ENCODE results near the gene TNRC6B.

TNRC6B gene

GRCh38 chr22:40238425-40239344, 61.0 kb downstream of the TNRC6B start:
- in situ Hi-C loops (cut with HindIII; ENCODE audit: low sequenced_read_pairs) = loop anchor here (5.0 kb wide), 1 partner anchor 69 kb away; no protein-coding TSS in a partner anchor

DNA sequence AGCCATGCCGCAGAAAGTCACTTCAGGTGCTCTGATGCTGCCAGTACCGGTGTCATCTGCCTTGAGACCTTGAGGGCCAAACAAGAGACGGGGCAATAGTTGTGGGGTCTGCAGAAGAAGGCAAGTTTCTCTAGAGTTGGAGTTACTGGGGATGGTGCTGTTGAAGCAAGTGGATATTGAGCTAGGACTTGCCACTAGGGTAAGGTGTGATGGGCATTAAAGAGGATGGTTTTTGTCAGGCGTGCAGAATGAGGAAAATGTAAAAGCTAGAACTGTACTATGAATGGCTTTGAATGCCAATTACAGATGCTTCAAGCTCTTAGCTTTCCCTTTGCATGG, 61.6 kb downstream of the TNRC6B start:
- in situ Hi-C loops (cut with HindIII; ENCODE audit: low sequenced_read_pairs) = loop anchor here (5.0 kb wide), 1 partner anchor 68 kb away; no protein-coding TSS in a partner anchor

- in situ Hi-C loops (cut with HindIII; ENCODE audit: low sequenced_read_pairs) = loop anchor here (5.0 to 10.0 kb wide), 2 partner anchors 55 to 87 kb away; no protein-coding TSS in a partner anchor
Observed at GRCh38 chr22:40240160-40240559, 62.4 kb downstream of the TNRC6B start.

- in situ Hi-C loops (cut with HindIII; ENCODE audit: low sequenced_read_pairs) = loop anchor here (5.0 to 10.0 kb wide), 2 partner anchors 56 to 87 kb away; no protein-coding TSS in a partner anchor
Observed at GRCh38 chr22:40240686-40241085, 63.0 kb downstream of the TNRC6B start.

- in situ Hi-C loops (cut with HindIII; ENCODE audit: low sequenced_read_pairs) = loop anchor here (5.0 to 10.0 kb wide), 2 partner anchors 56 to 86 kb away; no protein-coding TSS in a partner anchor
Observed at GRCh38 chr22:40241200-40241763, 63.6 kb downstream of the TNRC6B start.

GRCh38 chr22:40243891-40244290, 66.2 kb downstream of the TNRC6B start:
- in situ Hi-C loops (cut with HindIII; ENCODE audit: low sequenced_read_pairs) = loop anchor here (5.0 to 10.0 kb wide), 2 partner anchors 59 to 83 kb away; no protein-coding TSS in a partner anchor

GRCh38 chr22:40244586-40244985, 66.9 kb downstream of the TNRC6B start:
- in situ Hi-C loops (cut with HindIII; ENCODE audit: low sequenced_read_pairs) = loop anchor here (5.0 to 10.0 kb wide), 2 partner anchors 60 to 83 kb away; no protein-coding TSS in a partner anchor

GRCh38 chr22:40247976-40248375, 70.3 kb downstream of the TNRC6B start:
- in situ Hi-C loops (cut with HindIII; ENCODE audit: low sequenced_read_pairs) = loop anchor here (10.0 kb wide), 1 partner anchor 63 kb away; no protein-coding TSS in a partner anchor

DNA sequence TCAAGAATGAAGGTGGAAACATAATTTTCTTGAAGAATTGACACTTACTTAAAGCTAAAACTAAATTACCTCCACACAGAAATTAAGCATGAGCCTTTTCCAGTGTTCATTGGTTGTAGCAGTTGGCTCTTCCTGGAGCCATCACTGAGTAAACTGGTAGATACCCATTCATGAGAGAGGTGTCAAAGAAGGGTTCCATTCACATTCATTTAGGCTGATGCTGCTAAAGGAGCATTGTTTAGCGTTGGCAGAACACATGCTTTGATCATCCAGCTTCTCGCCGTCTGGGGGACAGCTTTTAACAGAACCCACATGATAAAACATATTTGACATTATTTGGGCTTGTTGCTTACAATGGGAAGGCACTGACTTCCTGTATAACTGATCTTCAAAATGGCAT, 71.6 kb downstream of the TNRC6B start:
- in situ Hi-C loops (cut with HindIII; ENCODE audit: low sequenced_read_pairs) = loop anchor here (10.0 kb wide), 1 partner anchor 64 kb away; no protein-coding TSS in a partner anchor

DNA sequence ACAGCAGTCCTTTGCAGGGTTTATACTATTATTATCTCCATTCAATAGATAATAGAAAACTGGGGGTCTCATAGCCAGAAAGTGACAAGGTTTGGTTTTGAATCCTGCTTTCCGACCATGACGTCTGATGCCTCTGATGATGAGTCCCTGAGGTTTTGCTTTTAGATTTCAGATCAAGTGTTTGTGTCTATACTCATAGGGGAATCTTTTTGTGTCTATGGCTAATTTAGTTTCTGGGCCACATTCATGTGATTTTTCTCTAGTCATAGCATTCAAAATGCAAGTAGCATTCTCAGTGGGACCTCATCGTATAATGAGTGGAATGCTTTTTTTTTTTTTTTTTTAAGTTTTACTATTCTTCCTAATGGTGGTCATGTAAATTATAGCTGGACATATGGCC, 72.9 kb downstream of the TNRC6B start:
- in situ Hi-C loops (cut with HindIII; ENCODE audit: low sequenced_read_pairs) = no loop called here

- in situ Hi-C loops (cut with HindIII; ENCODE audit: low sequenced_read_pairs) = no loop called here
Observed at GRCh38 chr22:40251106-40251505, 73.4 kb downstream of the TNRC6B start.

DNA sequence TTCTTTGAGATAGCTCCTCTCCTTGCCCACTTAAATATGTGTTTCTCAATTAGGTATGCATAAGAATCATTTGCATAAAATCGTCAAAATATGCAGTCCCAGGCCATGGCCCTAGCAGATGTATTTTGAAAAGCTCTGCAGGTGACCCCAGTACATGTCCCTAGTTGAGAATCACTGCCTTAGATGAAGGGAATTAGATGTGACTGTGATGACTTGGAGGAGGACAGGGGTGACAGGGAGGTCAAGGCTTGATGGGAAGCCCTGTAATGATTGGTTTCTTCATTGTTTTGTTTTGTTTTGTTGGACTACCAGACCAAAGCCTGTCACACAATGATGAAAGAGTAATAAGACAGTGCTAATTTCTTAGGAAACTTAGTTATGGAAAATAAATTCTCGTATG, 74.4 kb downstream of the TNRC6B start:
- in situ Hi-C loops (cut with HindIII; ENCODE audit: low sequenced_read_pairs) = no loop called here

DNA sequence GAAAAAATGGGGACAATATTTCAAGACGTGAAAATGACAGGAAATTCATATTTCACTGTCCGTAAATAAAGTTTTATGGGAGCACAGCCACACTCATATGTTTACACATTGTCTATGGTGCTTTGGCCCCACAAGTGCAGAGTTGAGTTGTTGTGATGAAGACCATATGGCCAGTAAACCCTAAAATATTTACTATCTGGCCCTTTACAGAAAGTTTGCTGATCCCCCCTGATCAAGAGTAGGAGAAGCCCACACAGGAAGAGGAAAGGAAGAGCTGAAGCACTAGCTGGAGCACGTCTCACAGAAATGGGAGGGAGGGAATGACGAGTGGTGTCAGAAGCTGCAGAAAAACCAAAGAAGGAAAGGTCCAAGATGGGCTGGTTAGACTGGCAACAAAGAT, 78.8 kb downstream of the TNRC6B start:
- in situ Hi-C loops (cut with HindIII; ENCODE audit: low sequenced_read_pairs) = no loop called here

DNA sequence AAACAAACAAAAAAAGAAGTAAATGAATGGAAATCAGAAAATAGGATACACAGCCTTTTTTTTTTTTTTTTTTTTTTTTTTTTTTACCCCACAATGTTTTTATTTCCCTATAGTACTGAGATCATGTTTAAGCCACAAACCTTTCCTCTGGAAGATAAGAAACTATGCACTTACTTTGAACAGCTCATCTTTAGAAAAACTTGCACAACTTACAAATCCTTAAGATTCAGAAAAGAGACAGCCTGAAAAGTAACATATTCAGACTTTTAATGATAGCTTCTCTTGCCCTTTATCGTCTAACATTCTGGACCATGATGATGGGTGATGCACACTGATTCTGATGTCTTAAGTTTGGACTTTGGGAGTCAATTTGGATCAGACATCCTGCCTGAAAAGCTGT, 80.3 kb downstream of the TNRC6B start:
- in situ Hi-C loops (cut with HindIII; ENCODE audit: low sequenced_read_pairs) = no loop called here

GRCh38 chr22:40258501-40258915, 80.8 kb downstream of the TNRC6B start:
- in situ Hi-C loops (cut with HindIII; ENCODE audit: low sequenced_read_pairs) = no loop called here

- in situ Hi-C loops (cut with HindIII; ENCODE audit: low sequenced_read_pairs) = no loop called here
Observed at GRCh38 chr22:40261783-40262182, 84.1 kb downstream of the TNRC6B start.

DNA sequence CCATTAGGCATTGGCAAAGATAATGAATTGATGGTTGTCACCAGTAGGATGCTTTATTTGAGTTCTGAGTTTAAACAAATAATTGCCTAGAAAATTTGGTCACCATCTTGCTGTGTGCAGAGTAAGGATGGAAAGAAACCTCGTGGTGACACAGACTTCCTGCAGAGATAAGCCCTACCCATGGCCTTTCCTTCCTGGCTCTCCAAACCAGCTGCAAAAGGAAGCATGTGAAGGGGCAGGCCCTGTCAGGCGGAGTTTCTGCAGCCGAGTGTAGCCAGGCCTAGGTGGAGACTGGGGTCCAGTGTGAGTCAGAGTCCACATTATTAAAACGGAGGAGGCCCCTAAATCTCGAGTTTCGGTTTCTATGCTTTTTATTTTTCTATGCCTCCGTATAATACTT, 85.5 kb downstream of the TNRC6B start:
- in situ Hi-C loops (cut with HindIII; ENCODE audit: low sequenced_read_pairs) = no loop called here

DNA sequence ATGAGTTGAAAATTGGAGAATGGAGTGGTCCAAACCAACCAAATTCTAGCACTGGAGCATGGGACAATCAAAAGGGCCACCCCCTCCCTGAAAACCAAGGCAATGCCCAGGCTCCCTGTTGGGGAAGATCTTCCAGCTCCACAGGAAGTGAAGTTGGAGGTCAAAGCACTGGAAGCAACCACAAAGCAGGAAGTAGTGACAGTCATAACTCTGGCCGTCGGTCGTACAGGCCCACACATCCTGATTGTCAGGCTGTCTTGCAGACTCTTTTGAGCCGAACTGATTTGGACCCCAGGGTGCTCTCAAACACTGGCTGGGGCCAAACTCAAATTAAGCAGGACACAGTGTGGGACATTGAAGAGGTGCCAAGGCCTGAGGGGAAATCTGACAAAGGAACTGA, 88.1 kb downstream of the TNRC6B start:
- in situ Hi-C loops (cut with HindIII; ENCODE audit: low sequenced_read_pairs) = no loop called here

GRCh38 chr22:40270031-40270430, 92.3 kb downstream of the TNRC6B start:
- in situ Hi-C loops (cut with HindIII; ENCODE audit: low sequenced_read_pairs) = no loop called here

DNA sequence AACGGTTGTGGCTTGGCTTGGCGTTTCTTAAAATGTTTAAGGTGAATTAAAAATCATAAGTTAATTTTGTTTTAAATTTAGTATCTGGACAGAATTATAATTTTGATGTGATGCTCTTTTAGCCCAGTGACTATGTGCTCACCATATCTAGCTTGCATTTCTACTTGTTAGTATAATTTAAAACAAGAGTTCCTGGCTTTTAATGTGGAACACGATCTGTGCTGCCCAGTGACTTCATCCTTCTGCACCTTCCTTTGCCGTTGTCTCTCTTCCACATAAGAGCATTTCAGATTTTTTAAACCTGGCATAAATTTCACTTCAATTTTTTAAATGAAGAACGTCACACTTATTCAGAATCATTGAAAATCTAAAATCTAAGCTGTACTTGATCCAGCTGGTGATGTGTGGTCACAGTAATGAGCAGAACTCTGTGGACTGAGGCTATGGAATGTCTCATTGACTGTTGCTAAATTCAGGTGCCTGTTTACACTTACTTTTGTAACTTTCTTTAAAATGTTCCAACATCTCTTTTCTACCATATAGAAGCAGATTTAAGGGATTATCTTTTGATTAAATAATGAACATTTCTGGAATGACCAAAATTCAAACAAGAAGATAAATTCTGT, 93.1 kb downstream of the TNRC6B start:
- in situ Hi-C loops (cut with HindIII; ENCODE audit: low sequenced_read_pairs) = no loop called here

DNA sequence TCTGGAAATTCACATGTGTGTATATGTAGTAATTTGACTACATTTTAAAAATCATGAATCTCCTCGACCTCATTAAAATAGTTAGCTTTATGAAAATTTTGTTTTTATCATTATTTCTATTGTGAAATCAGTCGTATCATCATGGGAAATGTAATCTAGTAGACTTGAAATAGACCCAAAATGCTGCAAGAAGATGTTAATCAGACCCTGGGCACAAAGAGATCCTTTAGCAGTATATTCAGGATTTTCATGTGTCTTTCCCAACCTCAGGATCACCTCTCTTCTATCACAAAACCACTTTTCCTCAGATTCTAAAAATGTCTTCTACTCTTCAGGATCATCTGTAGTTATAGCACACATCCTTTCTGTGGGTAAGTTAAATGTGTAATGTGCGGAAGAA, 93.7 kb downstream of the TNRC6B start:
- in situ Hi-C loops (cut with HindIII; ENCODE audit: low sequenced_read_pairs) = no loop called here
